Measurements from ENCODE around the gene CADM1.

Gene CADM1

GRCh38 chr11:115148691-115149090, 355.5 kb downstream of the CADM1 start:
- Histone ChIP-seq H3K4me3 (ENCODE audit: low read depth in 1 of 2, low read length in 2 of 2) (no peak overlapping the region), H4K20me1 (ENCODE audit: insufficient read depth, low read length) (no peaks in the 10 kb centered on the region)

GRCh38 chr11:115148101-115148500, 356.1 kb downstream of the CADM1 start:
- DNase-seq, result no peak
- no peak for ATAC-seq (ENCODE audit: insufficient read depth, low read depth)
- H4K20me1 ChIP-seq (ENCODE audit: insufficient read depth, low read length), result no peaks in the 10 kb centered on the region
- H3K4me2 ChIP-seq (ENCODE audit: insufficient read depth, low read length), result no peak overlapping the region
- no peak overlapping the region for H3K9ac ChIP-seq (ENCODE audit: low read depth, low read length)
- H2AFZ ChIP-seq (ENCODE audit: low read depth, low read length), result no peak overlapping the region
- no peak overlapping the region for H3K27ac ChIP-seq (ENCODE audit: low read length)
- H3K36me3 ChIP-seq (ENCODE audit: insufficient read depth, low read length), result no peaks in the 10 kb centered on the region
- no peak overlapping the region for H3K4me3 ChIP-seq (ENCODE audit: low read depth in 1 of 2, low read length in 2 of 2)
- H3K79me2 ChIP-seq (ENCODE audit: insufficient read depth, low read length), result no peaks in the 10 kb centered on the region
- H3K4me1 ChIP-seq (ENCODE audit: insufficient read depth, low read length), result no peaks in the 10 kb centered on the region
- no peak for TF ChIP-seq EZH2 (IDR thresholded peaks at IDR 0.05; ENCODE audit: borderline replicate concordance, low read depth, low read length, severe bottlenecking)
- TF ChIP-seq, protein P1, sequence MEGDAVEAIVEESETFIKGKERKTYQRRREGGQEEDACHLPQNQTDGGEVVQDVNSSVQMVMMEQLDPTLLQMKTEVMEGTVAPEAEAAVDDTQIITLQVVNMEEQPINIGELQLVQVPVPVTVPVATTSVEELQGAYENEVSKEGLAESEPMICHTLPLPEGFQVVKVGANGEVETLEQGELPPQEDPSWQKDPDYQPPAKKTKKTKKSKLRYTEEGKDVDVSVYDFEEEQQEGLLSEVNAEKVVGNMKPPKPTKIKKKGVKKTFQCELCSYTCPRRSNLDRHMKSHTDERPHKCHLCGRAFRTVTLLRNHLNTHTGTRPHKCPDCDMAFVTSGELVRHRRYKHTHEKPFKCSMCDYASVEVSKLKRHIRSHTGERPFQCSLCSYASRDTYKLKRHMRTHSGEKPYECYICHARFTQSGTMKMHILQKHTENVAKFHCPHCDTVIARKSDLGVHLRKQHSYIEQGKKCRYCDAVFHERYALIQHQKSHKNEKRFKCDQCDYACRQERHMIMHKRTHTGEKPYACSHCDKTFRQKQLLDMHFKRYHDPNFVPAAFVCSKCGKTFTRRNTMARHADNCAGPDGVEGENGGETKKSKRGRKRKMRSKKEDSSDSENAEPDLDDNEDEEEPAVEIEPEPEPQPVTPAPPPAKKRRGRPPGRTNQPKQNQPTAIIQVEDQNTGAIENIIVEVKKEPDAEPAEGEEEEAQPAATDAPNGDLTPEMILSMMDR (IDR thresholded peaks at IDR 0.05; ENCODE audit: borderline replicate concordance, extremely low read depth, low read length, poor library complexity, severe bottlenecking), result no peak
- no peaks in the 10 kb centered on the region for H3K9me3 ChIP-seq (ENCODE audit: insufficient read depth, low read length, severe bottlenecking)
- H3K27me3 ChIP-seq (ENCODE audit: insufficient read depth, low read length, poor library complexity), result no peaks in the 10 kb centered on the region

More at GRCh38 chr11:115148691-115149090, 355.5 kb downstream of the CADM1 start:
- no peaks in the 10 kb centered on the region for H3K4me1 ChIP-seq (ENCODE audit: insufficient read depth, low read length)
- no peak overlapping the region for H3K9ac ChIP-seq (ENCODE audit: low read depth, low read length)
- no peaks in the 10 kb centered on the region for H3K79me2 ChIP-seq (ENCODE audit: insufficient read depth, low read length)
- no peaks in the 10 kb centered on the region for H3K9me3 ChIP-seq (ENCODE audit: insufficient read depth, low read length, severe bottlenecking)
- DNase-seq, result no peak
- no peak overlapping the region for H3K27ac ChIP-seq (ENCODE audit: low read length)
- no peak overlapping the region for H2AFZ ChIP-seq (ENCODE audit: low read depth, low read length)
- ATAC-seq (ENCODE audit: insufficient read depth, low read depth), result no peak
- H3K27me3 ChIP-seq (ENCODE audit: insufficient read depth, low read length, poor library complexity), result no peaks in the 10 kb centered on the region
- no peaks in the 10 kb centered on the region for H3K36me3 ChIP-seq (ENCODE audit: insufficient read depth, low read length)
- H3K4me2 ChIP-seq (ENCODE audit: insufficient read depth, low read length), result no peak overlapping the region
- no peak for TF ChIP-seq EZH2 (IDR thresholded peaks at IDR 0.05; ENCODE audit: borderline replicate concordance, low read depth, low read length, severe bottlenecking)
- TF ChIP-seq, protein P1 (IDR thresholded peaks at IDR 0.05; ENCODE audit: borderline replicate concordance, extremely low read depth, low read length, poor library complexity, severe bottlenecking), result no peak

GRCh38 chr11:115147243-115147807, 356.9 kb downstream of the CADM1 start:
- DNase-seq (no peak), ATAC-seq (ENCODE audit: insufficient read depth, low read depth) (no peak)
- Histone ChIP-seq H3K27me3 (ENCODE audit: insufficient read depth, low read length, poor library complexity) (no peaks in the 10 kb centered on the region), H4K20me1 (ENCODE audit: insufficient read depth, low read length) (no peaks in the 10 kb centered on the region), H3K9me3 (ENCODE audit: insufficient read depth, low read length, severe bottlenecking) (no peaks in the 10 kb centered on the region), H3K4me1 (ENCODE audit: insufficient read depth, low read length) (no peaks in the 10 kb centered on the region), H2AFZ (ENCODE audit: low read depth, low read length) (no peak overlapping the region), H3K27ac (ENCODE audit: low read length) (no peak overlapping the region), H3K9ac (ENCODE audit: low read depth, low read length) (no peak overlapping the region), H3K4me3 (ENCODE audit: low read depth in 1 of 2, low read length in 2 of 2) (no peak overlapping the region), H3K36me3 (ENCODE audit: insufficient read depth, low read length) (no peaks in the 10 kb centered on the region), H3K4me2 (ENCODE audit: insufficient read depth, low read length) (no peak overlapping the region), H3K79me2 (ENCODE audit: insufficient read depth, low read length) (no peaks in the 10 kb centered on the region)
- TF ChIP-seq, protein P1 (IDR thresholded peaks at IDR 0.05; ENCODE audit: borderline replicate concordance, extremely low read depth, low read length, poor library complexity, severe bottlenecking), result no peak
- TF ChIP-seq EZH2 (IDR thresholded peaks at IDR 0.05; ENCODE audit: borderline replicate concordance, low read depth, low read length, severe bottlenecking), result no peak

Data from DND-41 (cell line).